NK-92 treated with Interleukin-12 subunit alpha and Interleukin-12 subunit beta, amount 100 ng/mL, for 24 hours (cell line): Measurements from ENCODE around the gene FIBP.

Experiments used
- DNase-seq: peaks from one replicate; lab custom pipeline; 2025; lab: John Stamatoyannopoulos, UW

The FIBP gene

DNA sequence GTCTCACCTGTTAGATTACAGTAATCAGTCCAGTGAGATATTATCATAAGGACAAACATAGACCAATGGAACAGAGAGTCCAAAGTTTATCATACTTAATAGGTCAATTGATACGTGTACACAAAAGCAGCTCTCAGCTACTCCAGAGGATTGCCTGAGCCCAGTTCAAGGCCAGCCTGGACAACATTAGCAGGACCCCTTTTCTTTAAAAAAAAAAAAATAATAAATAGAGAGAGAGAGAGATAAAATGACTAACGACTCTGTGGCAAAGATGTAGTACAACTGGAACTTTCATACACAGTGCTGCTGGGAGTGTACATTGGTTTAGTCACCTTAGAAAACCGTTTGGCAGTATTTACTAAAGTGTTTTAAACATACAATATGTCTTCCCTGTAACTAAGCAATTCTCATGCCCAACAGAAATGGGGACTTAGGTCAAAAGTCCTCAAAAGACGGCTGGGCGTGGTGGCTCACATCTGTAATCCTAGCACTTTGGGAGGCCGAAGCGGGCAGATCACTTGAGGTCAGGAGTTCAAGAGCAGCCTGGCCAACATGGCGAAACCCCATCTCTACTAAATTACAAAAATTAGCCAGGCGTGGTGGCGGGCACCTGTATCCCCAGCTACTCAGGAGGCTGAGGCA, 43.9 kb downstream of the FIBP start:
- no peak for DNase-seq

DNA sequence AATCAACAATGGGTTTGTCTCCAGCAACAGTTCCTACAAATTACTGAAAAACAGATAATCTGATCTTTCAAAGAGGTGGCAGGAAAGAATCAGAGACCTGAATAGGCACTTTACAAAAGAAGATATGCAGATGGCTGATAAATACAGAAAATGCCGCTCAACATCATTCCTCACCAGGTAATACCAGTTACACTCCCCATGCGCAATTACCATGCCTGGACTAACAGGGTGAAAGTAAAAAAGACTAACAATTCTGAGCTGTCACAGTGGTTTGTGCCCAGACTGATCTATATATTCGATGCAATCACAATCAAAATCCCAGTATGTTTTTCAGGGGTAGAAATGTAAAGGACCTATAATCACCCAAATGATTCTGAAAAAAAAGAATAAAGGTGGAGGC, 44.5 kb downstream of the FIBP start:
- DNase-seq, result no peak

DNA sequence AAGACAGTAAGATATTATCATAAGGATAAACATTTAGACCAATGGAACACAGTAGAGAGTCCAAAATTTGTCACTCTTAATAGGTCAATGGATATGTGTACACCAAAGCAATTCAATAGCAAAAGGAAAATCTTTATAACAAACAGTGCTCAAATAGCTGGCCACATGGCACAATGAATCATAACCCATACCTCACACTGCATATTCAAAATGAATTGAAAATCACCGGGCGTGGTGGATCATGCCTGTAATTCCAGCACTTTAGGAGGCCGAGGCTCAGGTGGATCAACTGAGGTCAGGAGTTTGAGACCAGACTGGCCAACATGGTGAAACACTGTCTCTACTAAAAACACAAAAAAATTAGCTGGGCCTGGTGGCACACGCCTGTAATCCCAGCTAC, 46.1 kb downstream of the FIBP start:
- no peak for DNase-seq

DNA sequence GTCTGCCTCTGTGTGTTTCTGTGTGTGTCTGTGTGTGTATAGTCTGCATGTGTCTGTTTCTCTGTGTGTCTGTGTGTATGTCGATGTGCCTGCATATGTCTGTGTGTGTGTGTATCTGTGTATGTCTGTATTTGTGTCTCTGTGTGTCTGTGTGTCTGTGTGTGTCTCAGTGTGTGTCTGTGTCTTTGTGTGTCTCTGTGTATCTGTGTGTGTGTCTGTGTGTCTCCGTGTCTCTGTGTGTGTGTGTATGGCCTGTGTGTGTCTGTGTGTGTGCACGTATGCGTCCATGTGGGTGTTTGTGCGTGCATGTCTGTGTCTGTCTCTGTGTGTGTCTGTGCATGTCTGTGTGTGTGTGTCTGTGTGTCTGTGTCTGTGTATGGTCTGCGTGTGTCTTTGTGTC, 54.1 kb downstream of the FIBP start:
- no peak for DNase-seq
